Amygdala (tissue), 56 donors: ENCODE results near the gene SEPSECS.
A peak's percentile ranks its signal among the peaks of the same experiment; 100 is the strongest.
"Not testable (repeated sequence)": the region's sequence is repeated elsewhere in the genome, so short reads cannot be mapped to it uniquely, and the experiment has no call there.

Experiments used
- DNase-seq, 56 donors: peaks; one replicate each; lab custom pipeline; 2025; lab: John Stamatoyannopoulos, UW

SEPSECS gene

DNA sequence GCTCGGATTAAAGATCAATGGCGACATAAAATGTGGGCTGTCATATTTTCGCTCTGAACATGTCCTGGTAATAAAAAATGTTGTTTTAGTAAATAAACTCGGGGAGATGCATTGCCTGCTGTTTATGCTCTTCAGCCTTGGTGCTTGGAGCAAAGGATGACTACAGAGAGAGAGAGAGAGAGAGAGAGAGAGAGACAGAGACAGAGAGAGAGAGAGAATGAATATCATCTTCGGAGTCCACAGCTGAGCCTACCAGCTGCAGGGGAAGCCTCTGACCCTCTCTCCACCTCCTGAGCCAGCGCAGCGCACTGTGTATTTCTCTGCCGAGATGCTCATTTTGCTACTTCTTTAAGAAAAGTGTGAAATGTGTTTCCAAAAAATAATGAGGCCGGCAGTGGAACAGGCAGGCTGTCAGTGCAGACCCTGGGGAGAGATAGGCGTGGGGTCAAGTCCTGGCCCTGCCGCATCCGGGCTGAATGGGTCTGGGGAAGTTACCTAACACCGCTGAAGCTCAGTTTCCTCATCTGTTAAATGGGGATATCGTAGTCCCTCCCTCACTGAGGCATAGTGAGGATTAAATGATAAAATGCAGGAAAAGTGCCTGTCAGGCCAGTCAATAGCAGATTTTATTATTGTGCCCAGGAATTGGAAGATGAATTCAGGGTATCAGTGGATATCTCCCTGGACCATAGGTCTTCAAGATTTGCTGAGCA lies 71.0 kb downstream of the SEPSECS start:
- no peak for DNase-seq

GRCh38 chr4:25088093-25088952 lies 71.9 kb downstream of the SEPSECS start:
- DNase-seq: peak in 24 of 56 donors; percentile 10 to 67 (median 36)

GRCh38 chr4:25085671-25086070 lies 74.6 kb downstream of the SEPSECS start:
- peak in 3 of 56 donors; percentile 9 to 16 (median 10) for DNase-seq

GRCh38 chr4:25083441-25083840 lies 76.8 kb downstream of the SEPSECS start:
- not testable (repeated sequence) for DNase-seq

- DNase-seq: no peak
These were observed 78.3 kb downstream of the SEPSECS start for GRCh38 chr4:25081866-25082471.

DNA sequence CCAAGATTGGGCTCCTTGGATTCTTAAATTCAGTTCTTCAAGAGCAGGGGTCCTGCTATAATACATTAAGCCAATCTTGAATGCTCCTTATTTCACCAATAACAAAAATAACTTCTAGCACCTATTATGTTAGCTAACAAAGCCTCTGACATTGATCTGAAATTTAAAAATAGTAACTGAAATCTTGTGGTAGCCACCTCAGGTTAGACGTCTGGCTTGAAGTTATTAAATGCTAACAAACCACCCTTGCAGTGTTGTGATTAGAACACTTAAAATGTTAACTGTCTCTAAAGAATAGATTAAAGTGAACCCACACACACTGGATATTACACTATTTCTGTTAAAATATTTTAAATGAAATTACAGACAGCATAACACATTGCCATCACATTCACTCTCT lies 79.7 kb downstream of the SEPSECS start:
- no peak for DNase-seq

- no peak for DNase-seq
These were observed 81.7 kb downstream of the SEPSECS start for GRCh38 chr4:25078523-25078922.

DNA sequence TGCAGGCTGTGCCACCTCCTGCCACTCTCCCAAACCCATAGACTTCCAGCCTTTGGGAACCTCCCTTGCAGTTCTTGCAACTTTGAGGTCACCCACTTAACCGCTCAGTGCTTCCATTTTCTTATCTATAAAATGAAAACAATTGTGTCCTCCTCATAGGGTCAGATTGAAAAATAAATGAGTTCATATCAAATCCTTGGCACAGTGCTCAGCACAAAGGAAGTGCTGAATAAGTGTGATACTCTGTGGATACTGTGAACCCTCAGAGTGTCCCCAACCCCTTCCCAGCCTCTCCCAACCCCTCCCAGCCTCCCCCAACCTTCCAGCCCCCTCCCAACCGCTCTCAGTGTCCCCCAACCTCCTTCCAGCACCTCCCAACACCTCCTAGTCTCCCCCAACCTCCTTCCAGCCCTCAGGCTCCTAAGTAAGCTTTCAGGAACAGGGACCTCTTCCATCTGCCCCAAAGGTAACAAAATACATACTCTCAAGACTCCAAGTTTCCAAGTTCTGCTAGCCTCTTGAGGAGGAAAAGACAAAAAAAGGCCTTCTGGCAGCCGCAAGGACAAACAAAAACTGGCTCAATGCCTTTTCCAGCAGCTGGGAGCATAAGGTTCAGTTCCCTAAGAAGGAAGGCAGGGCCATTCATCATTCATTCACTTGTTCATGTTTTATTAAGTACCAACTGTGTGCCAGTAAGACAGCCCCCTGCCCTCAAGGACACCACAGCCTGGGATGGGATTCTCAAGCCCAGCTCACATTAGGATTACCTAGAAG lies 83.4 kb downstream of the SEPSECS start:
- no peak for DNase-seq

DNA sequence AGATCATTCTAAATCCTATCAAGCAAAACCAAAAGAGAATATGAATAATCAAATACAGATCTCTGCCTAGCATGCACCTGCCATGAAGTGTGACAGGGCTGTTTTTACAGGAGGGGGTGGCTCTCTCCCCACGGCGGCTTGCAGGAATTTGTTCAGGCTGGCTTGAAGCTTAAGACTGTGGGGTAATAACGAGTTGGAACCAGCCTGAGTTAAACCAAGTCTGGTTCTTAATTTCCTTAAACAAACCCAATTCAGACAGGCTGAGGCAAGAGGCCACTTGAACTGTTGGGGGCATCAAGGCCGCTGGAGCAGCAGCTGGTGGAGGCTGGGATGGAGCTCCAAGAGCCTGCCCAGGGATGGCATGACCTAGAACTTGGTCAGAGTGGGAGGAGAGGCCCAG lies 84.4 kb downstream of the SEPSECS start:
- no peak for DNase-seq

DNA sequence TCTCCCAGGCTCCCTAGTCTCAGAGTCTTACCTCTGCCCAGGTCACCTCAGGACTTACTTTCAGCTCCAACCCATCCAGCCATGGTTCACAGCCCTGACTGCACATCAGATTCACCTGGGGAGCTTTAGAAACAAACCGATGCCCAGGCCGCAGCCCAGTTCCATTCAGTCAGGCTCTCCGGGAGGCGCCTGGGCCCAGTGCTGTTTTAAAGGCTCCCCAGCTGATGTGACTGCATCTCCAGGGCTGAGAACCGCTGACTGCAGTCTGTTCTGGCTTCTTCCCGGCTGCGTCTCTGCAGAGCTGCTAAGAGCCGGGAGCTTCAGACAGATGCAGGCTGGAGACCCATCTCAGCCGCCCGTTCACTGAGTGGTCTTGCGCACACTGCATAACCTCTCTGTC lies 85.1 kb downstream of the SEPSECS start:
- no peak for DNase-seq

- DNase-seq: no peak
These were observed 89.7 kb downstream of the SEPSECS start for GRCh38 chr4:25070545-25070944.
